Keratinocyte (primary cell): ENCODE data around the gene GABRR2. TPM values are rescaled to one million over a fixed set of nuclear protein-coding genes. Genes with fewer than 3 reads are reported as not detected.

Experiments
- DNase-seq: peaks from one replicate; pipeline ENCODE4 v3.0.0-alpha.2; 2011; ENCODE audit warnings: low read depth, missing footprints, low spot score
- FAIRE-seq: peaks from 2 replicates; lab custom pipeline; 2011; peaks lifted over from hg19 to GRCh38; lab: Jason Lieb, UNC
- H2AFZ ChIP-seq: 2 replicates; pipeline ENCODE4 v1.6.0; 2012; ENCODE audit warnings: low read length, control low read depth, inconsistent platforms; ENCODE audit not compliant: control insufficient read depth
- H3K27ac ChIP-seq: 2 replicates; pipeline ENCODE4 v1.5.1; 2011; ENCODE audit warnings: low read length; ENCODE audit not compliant: control insufficient read depth, insufficient read depth
- H3K27me3 ChIP-seq: 3 replicates; pipeline ENCODE4 v1.6.0; 2011; ENCODE audit warnings: low read length; ENCODE audit not compliant: control insufficient read depth, insufficient read depth; ENCODE audit errors: extremely low read depth
- H3K36me3 ChIP-seq, 2 experiments: 2 replicates in 1 of 2; 3 replicates in 1 of 2; pipeline ENCODE4 v1.5.1; 2011; ENCODE audit warnings: low read length in 2 of 2, mild to moderate bottlenecking in 1 of 2; ENCODE audit not compliant: control insufficient read depth in 2 of 2, insufficient read depth in 2 of 2; ENCODE audit errors: extremely low read depth in 1 of 2
- H3K4me1 ChIP-seq: 3 replicates; pipeline ENCODE4 v1.5.1; 2011; ENCODE audit warnings: low read length; ENCODE audit not compliant: control insufficient read depth, insufficient read depth; ENCODE audit errors: extremely low read depth
- H3K4me2 ChIP-seq: 3 replicates; pipeline ENCODE4 v1.6.0; 2011; ENCODE audit warnings: low read depth, low read length; ENCODE audit not compliant: control insufficient read depth, insufficient read depth; ENCODE audit errors: extremely low read depth
- H3K4me3 ChIP-seq, 3 experiments: fragments of 200-600 bp in 1 of 3; sonication (generic) in 1 of 3; 2 replicates in 2 of 3; 3 replicates in 1 of 3; pipeline ENCODE4 v1.5.1; 2011 to 2016; ENCODE audit warnings: low read length in 3 of 3, mild to moderate bottlenecking in 3 of 3, control low read depth in 2 of 3, inconsistent platforms in 1 of 3, low read depth in 1 of 3, mixed read lengths in 1 of 3, mixed run types in 1 of 3, moderate library complexity in 1 of 3; ENCODE audit not compliant: control insufficient read depth in 2 of 3, insufficient read depth in 2 of 3; ENCODE audit errors: extremely low read depth in 1 of 3
- H3K79me2 ChIP-seq: 2 replicates; pipeline ENCODE4 v1.6.0; 2012; ENCODE audit warnings: low read length; ENCODE audit not compliant: control insufficient read depth, insufficient read depth
- H3K9ac ChIP-seq: 3 replicates; pipeline ENCODE4 v1.6.0; 2011; ENCODE audit warnings: low read length; ENCODE audit not compliant: control insufficient read depth, insufficient read depth; ENCODE audit errors: extremely low read depth
- H3K9me1 ChIP-seq: 3 replicates; pipeline ENCODE4 v1.6.0; 2011; ENCODE audit warnings: low read length; ENCODE audit not compliant: control insufficient read depth, insufficient read depth; ENCODE audit errors: extremely low read depth
- H3K9me3 ChIP-seq: 2 replicates; pipeline ENCODE4 v1.5.1; 2012; ENCODE audit warnings: low read depth, low read length; ENCODE audit not compliant: control insufficient read depth
- H4K20me1 ChIP-seq: 3 replicates; pipeline ENCODE4 v1.6.0; 2011; ENCODE audit warnings: low read length; ENCODE audit not compliant: control insufficient read depth, insufficient read depth; ENCODE audit errors: extremely low read depth
- EZH2 ChIP-seq: IDR thresholded peaks from one replicate; pipeline ENCODE4 v1.6.1; 2012; ENCODE audit warnings: inconsistent platforms, mild to moderate bottlenecking, low read length, moderate library complexity
- dilution Hi-C: fragments of 300-500 bp; cut with MboI; formaldehyde crosslinking; loops from one replicate; pipeline ENCODE4 v1.7.0; 2020; ENCODE audit warnings: low sequenced_read_pairs; ENCODE audit not compliant: extremely low pct_ligation_motif_present
- polyA plus RNA-seq, 5 experiments: library from polyadenylated mRNA; depleted of rRNA in 3 of 5; stranded (reverse) in 3 of 5; stranded (forward) in 1 of 5; unstranded in 1 of 5; fragments of >200 nt; gene quantifications; 1 replicate in 1 of 5; 2 replicates in 3 of 5; 3 replicates in 1 of 5; pipeline versions ENCODE4 v1.2.1 to v1.2.3, GENCODE V29; 2011 to 2012; ENCODE audit warnings: missing spikeins in 2 of 5, low read depth in 1 of 5, low replicate concordance in 1 of 5
- TF ChIP-seq, protein P1 (sequence below), 3 experiments: IDR thresholded peaks in 1 of 3; conservative IDR thresholded peaks in 1 of 3; optimal IDR thresholded peaks in 1 of 3; 2 replicates in 2 of 3; 3 replicates in 1 of 3; pipeline versions ENCODE3 to v1.5.1; 2011; ENCODE audit warnings: low read length in 3 of 3, mild to moderate bottlenecking in 3 of 3, moderate library complexity in 2 of 3, control low read depth in 1 of 3, inconsistent platforms in 1 of 3; ENCODE audit not compliant: insufficient read depth in 2 of 3; ENCODE audit errors: extremely low read depth in 1 of 3

GABRR2 gene
- polyA plus RNA-seq, 1 donor (not counting 4 experiments of a cell fraction or from before 2014, with no cell fraction given), result 0.03 TPM

GRCh38 chr6:89267918-89268317 lies 47.2 kb downstream of the GABRR2 start:
- H4K20me1 ChIP-seq, result no peaks in the 10 kb centered on the region

GRCh38 chr6:89264296-89264695 lies 50.8 kb downstream of the GABRR2 start:
- TF ChIP-seq EZH2, result no peak
- TF ChIP-seq, protein P1, sequence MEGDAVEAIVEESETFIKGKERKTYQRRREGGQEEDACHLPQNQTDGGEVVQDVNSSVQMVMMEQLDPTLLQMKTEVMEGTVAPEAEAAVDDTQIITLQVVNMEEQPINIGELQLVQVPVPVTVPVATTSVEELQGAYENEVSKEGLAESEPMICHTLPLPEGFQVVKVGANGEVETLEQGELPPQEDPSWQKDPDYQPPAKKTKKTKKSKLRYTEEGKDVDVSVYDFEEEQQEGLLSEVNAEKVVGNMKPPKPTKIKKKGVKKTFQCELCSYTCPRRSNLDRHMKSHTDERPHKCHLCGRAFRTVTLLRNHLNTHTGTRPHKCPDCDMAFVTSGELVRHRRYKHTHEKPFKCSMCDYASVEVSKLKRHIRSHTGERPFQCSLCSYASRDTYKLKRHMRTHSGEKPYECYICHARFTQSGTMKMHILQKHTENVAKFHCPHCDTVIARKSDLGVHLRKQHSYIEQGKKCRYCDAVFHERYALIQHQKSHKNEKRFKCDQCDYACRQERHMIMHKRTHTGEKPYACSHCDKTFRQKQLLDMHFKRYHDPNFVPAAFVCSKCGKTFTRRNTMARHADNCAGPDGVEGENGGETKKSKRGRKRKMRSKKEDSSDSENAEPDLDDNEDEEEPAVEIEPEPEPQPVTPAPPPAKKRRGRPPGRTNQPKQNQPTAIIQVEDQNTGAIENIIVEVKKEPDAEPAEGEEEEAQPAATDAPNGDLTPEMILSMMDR (optimal IDR thresholded peaks at IDR 0.05 in 1 of 3, IDR thresholded peaks at IDR 0.05 in 1 of 3, conservative IDR thresholded peaks at IDR 0.05 in 1 of 3; ENCODE audit: extremely low read depth in 1 of 3, insufficient read depth in 2 of 3, low read length in 3 of 3), result no peak
- Histone ChIP-seq H3K9me1 (no peaks in the 10 kb centered on the region), H3K4me2 (no peak overlapping the region), H3K27me3 (peaks cover 9% of the 10 kb centered on the region), H2AFZ (no peak overlapping the region), H3K4me1 (peaks cover 3% of the 10 kb centered on the region), H4K20me1 (no peaks in the 10 kb centered on the region), H3K27ac (no peak overlapping the region), H3K4me3 (no peak overlapping the region), H3K9me3 (no peaks in the 10 kb centered on the region), H3K36me3 (no peaks in the 10 kb centered on the region), H3K9ac (no peak overlapping the region), H3K79me2 (no peaks in the 10 kb centered on the region)
- no peak for FAIRE-seq
- DNase-seq, result no peak
- dilution Hi-C loops, result no loop called here

More at GRCh38 chr6:89267918-89268317, 47.2 kb downstream of the GABRR2 start:
- Histone ChIP-seq H3K36me3 (no peaks in the 10 kb centered on the region), H3K4me2 (no peak overlapping the region), H3K9me3 (no peaks in the 10 kb centered on the region), H3K27ac (no peak overlapping the region), H3K4me1 (no peaks in the 10 kb centered on the region), H3K9me1 (no peaks in the 10 kb centered on the region), H3K27me3 (peaks cover 20% of the 10 kb centered on the region), H3K4me3 (no peak overlapping the region), H2AFZ (no peak overlapping the region), H3K79me2 (no peaks in the 10 kb centered on the region), H3K9ac (no peak overlapping the region)
- dilution Hi-C loops, result no loop called here
- DNase-seq (no peak), FAIRE-seq (no peak)
- TF ChIP-seq, protein P1 (optimal IDR thresholded peaks at IDR 0.05 in 1 of 3, IDR thresholded peaks at IDR 0.05 in 1 of 3, conservative IDR thresholded peaks at IDR 0.05 in 1 of 3; ENCODE audit: extremely low read depth in 1 of 3, insufficient read depth in 2 of 3, low read length in 3 of 3), result no peak
- TF ChIP-seq EZH2, result no peak
